ENCODE measurements around the gene NCL.

Gene NCL

DNA sequence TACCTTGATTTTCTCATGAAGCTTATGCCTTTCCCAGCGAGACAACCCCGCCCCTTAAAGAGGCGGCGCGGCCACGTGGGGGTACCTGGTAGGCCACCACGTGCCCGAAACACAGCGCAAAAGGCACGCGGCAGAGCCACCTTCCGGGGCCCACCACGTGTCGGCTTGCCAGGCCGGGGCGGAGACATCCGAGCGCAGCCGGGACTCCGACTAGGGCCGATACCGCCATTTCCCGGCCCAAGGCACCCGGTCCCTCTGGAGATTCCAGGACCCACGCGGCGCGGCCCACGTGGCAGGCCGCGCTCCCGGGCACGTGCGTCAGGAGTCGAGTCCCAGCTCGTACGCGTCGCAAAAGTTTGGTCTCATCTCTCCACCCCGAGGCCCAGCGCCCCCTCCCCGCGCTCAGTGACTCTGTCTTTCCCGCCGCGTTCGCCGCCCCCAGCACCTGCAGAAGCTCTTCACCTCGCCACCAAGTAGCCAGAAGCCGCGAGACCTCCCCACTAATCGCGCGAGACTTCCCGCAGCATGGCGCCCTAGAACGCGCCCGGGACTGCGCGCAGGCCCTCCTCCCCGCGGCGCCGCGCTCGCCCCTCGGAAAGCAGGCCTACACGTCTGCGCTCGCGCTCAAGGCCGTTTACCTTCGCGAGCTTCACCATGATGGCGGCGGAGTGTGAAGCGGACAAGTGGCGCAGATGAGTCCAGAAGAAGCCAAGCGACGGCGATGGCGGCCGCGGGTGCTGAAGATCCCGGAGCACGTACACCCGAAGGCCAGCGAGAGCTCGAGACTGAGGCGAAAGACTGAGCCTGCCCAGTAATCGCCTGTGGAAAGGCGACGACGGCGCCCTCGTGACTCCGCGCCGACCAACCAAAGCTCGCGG is at the start of gene NCL:
TSS of gene NCL (minus strand) at position 787 of the 878 bp plus-strand sequence. CDS start at position 656, 131 bp downstream.
- DNase-seq (ENCODE audit: insufficient read length, low spot score) (peak; percentile 57), FAIRE-seq (no peak)
- peak; percentile 99 for TF ChIP-seq POLR2A (IDR thresholded peaks at IDR 0.05; ENCODE audit: low read depth, low read length)

DNA sequence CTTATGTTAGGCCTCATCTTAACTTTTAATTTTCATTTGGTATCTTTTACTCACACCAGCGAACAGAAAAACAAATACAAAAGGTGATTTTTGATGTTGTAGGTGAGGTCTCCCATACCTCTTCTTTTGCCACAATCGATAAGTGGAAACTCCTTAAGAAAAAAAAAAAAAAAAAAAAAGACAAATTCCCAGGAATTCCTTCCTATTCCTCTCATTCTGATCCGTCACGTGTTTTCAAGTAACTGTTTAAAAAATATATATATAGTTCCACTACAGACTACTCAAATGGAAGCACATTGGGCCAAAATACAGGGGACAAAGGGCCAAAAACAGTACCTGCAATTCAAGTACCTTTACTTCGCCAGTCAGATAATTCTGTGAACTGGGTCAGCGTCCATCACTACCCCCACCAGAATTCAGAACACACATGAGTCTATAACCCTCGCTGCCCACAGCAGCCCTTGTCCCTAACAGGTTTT is 49.5 kb upstream of the NCL start:
- DNase-seq (ENCODE audit: insufficient read length, low spot score): no peak
- FAIRE-seq: no peak
- TF ChIP-seq POLR2A (IDR thresholded peaks at IDR 0.05; ENCODE audit: low read depth, low read length): no peak

GRCh38 chr2:231512222-231512621 is 47.9 kb upstream of the NCL start:
- no peak for TF ChIP-seq POLR2A (IDR thresholded peaks at IDR 0.05; ENCODE audit: low read depth, low read length)
- no peak for FAIRE-seq

DNA sequence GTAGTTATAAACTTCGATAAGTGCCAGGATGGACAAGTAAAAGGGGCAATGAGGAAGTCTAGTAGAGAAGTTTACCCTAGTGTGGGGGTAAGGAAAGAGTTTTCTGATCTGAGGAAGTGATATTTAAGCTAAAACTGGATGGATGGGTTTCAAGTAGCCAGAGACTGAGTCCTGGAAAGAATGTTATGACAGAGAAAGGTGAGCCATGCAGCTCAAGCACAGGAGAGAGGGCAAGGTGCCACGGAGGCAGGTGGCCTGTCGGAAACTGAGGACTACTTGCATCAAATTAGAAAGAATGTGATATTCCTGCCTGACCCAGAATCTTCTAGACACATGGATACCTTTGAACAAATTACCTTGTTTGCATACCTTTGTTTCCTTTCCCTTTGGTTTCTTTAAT is 39.5 kb upstream of the NCL start:
- no peak for TF ChIP-seq POLR2A (IDR thresholded peaks at IDR 0.05; ENCODE audit: low read depth, low read length)
- FAIRE-seq: no peak
- DNase-seq (ENCODE audit: insufficient read length, low spot score): no peak

More at GRCh38 chr2:231512222-231512621, 47.9 kb upstream of the NCL start:
- no peak for DNase-seq (ENCODE audit: insufficient read length, low spot score)

DNA sequence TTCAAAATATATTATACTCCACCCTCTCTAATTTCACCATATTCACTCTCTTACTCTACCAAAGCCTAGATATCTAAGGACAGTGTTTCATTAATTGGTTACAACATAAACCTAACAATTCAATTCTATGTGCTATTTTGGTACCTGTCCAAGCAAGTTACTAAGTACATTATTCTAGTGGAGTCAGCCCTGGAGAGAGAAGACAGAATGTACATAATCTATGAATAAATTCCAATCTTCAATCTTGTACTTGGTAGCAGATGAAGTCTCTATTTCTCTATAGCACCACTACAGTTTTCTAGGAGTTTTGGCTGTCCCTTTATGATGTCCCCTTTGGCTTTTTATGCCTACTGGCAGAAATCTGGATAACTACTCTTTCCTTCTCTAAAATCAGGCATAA is 38.3 kb upstream of the NCL start:
- FAIRE-seq (no peak), DNase-seq (ENCODE audit: insufficient read length, low spot score) (no peak)
- no peak for TF ChIP-seq POLR2A (IDR thresholded peaks at IDR 0.05; ENCODE audit: low read depth, low read length)

GRCh38 chr2:231497651-231498050 is 33.4 kb upstream of the NCL start:
- no peak for FAIRE-seq
- TF ChIP-seq POLR2A (IDR thresholded peaks at IDR 0.05; ENCODE audit: low read depth, low read length): no peak
- no peak for DNase-seq (ENCODE audit: insufficient read length, low spot score)

- TF ChIP-seq POLR2A (IDR thresholded peaks at IDR 0.05; ENCODE audit: low read depth, low read length): no peak
Observed at GRCh38 chr2:231494669-231495068, 30.4 kb upstream of the NCL start.

DNA sequence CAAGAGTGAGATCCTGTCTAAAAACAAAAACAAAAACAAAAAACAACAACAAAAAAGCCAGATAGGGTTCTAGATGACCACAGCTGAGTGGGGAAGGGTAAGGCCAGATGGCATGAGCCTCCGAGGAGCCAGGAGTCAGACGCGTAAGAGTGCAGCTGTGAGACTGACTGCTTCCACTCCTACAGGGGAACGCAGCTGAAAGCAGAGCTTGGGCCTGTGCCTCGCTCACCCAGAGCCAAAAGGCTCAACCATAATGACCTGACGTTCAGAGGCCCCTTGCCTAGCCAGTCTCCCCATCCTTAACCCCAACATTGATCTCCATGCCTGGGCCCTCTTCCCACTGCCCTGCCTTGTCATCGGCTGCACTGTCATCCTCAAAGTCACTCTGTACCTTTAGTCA is 26.5 kb upstream of the NCL start:
- FAIRE-seq (no peak), DNase-seq (ENCODE audit: insufficient read length, low spot score) (no peak)
- TF ChIP-seq POLR2A (IDR thresholded peaks at IDR 0.05; ENCODE audit: low read depth, low read length): no peak

More at GRCh38 chr2:231494669-231495068, 30.4 kb upstream of the NCL start:
- no peak for DNase-seq (ENCODE audit: insufficient read length, low spot score)
- no peak for FAIRE-seq

- FAIRE-seq: no peak
Observed at GRCh38 chr2:231489990-231490389, 25.7 kb upstream of the NCL start.

GRCh38 chr2:231488331-231488730 is 24.0 kb upstream of the NCL start:
- no peak for TF ChIP-seq POLR2A (IDR thresholded peaks at IDR 0.05; ENCODE audit: low read depth, low read length)
- DNase-seq (ENCODE audit: insufficient read length, low spot score) (no peak), FAIRE-seq (no peak)

More at GRCh38 chr2:231489990-231490389, 25.7 kb upstream of the NCL start:
- TF ChIP-seq POLR2A (IDR thresholded peaks at IDR 0.05; ENCODE audit: low read depth, low read length): no peak
- DNase-seq (ENCODE audit: insufficient read length, low spot score): no peak

DNA sequence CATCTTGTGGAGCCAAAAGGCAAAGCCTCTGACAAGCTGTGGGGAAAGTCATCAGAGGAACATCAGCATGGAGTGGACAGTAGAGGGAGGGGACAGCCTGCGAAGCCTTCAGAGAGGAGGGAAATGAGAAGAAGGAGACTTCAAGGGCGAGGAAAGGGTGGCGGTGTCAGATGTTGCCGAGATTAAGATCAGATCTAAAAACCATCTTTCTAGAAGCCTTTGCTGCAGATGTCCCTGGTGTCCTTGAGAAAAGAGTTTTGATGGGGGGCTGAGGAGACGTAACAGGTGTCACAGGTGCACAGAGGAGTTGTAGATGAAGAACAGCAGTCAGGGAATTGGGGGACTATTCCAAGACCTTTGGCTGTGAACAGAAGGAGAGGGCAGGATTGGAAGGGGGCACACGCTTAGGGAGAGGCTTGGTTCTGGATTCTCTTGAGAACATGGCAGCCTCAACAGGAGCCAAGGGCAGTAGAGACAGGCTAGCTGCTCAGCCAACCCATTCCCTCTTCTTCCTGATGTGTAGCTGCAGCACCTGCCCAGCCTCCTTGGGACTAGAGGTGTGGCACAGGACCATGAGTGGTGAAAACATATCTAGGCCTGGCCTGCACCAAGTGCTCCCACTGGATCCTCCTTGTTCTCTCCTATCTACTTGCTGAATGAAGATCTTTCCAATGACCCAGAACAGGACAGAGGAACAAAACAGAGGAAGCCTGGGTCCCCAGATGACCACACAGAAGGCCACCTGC is 22.7 kb upstream of the NCL start:
- DNase-seq (ENCODE audit: insufficient read length, low spot score) (no peak), FAIRE-seq (no peak)
- TF ChIP-seq POLR2A (IDR thresholded peaks at IDR 0.05; ENCODE audit: low read depth, low read length): no peak

- DNase-seq (ENCODE audit: insufficient read length, low spot score) (no peak), FAIRE-seq (no peak)
- no peak for TF ChIP-seq POLR2A (IDR thresholded peaks at IDR 0.05; ENCODE audit: low read depth, low read length)
Observed at GRCh38 chr2:231483398-231484329, 19.4 kb upstream of the NCL start.

DNA sequence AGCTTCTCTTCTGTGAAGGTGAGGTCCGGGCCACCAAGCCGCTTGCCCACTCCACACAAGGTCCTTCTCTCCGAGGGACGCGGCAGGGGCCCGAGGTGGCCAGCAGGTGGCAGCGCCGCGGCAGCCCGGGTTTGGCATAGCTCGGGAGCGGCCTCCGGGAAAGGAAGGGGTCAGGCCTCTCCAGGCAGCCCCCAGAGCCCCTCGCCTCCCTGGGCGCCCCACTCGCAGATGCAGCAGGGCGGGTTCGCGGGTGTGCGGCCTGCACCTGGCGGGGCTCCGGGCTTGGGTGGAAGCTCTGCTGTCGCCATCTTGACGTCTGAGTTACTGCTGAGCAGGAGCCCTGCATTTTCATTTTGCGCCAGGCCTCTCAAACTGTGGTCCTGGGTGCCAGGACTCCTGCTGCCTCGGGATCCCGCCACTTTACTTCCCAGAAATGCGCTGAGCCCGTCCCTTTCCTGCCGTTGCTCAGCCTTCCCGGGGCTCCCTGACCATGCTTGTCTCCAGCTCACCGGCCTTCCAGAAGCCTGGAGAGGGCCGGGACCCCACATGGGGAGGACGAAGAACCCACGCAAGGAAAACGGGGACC is 18.6 kb upstream of the NCL start:
- no peak for TF ChIP-seq POLR2A (IDR thresholded peaks at IDR 0.05; ENCODE audit: low read depth, low read length)
- peak; percentile 68 for DNase-seq (ENCODE audit: insufficient read length, low spot score)
- FAIRE-seq: no peak
